Measurements from ENCODE around the gene XRCC4. TPM values are rescaled to one million over a fixed set of nuclear protein-coding genes. Genes with fewer than 3 reads are reported as not detected.

Gene XRCC4
- total RNA-seq, 1 experiment from 2014 or later, result 10.8 TPM

DNA sequence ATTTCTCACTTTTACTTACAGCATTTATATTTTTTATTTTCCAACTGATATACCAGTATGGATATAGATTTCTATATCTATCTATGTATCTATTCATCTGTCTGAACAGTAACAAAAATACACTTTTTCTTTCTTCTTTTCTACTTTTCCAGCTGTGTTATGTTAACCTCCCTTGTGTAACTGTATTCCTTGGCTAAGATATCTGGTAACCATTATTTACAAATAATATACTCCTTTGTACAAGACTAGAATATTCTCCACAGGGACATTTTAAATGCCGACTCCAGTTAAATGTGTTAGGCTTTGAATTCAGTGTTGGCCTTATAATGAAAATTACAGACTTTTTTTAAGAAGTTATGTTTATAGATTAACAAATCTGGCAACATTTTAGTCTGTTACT, 168.7 kb downstream of the XRCC4 start:
- H3K14ac ChIP-seq (ENCODE audit: insufficient read depth, low read length), result no peak overlapping the region
- H3K79me2 ChIP-seq (ENCODE audit: insufficient read depth, low read length), result no peaks in the 10 kb centered on the region
- no peaks in the 10 kb centered on the region for H3K9me3 ChIP-seq (ENCODE audit: control insufficient read depth, low read depth, low read length)
- no peak for DNase-seq
- no peak overlapping the region for H3K4me3 Mint-ChIP-seq
- H3K27ac ChIP-seq (ENCODE audit: insufficient read length, low read depth, low read length), result no peak overlapping the region
- H3T11ph ChIP-seq (ENCODE audit: low read length), result no peak overlapping the region
- no peak overlapping the region for H4K5ac ChIP-seq (ENCODE audit: insufficient read length, low read depth, low read length)
- WGBS (ENCODE audit: extremely low coverage, insufficient read length, low lambda C conversion rate), result no CpG with 5 or more reads among the region's 1 CpG
- no peak for TF ChIP-seq CTCF (conservative IDR thresholded peaks at IDR 0.05)
- H3K4me1 ChIP-seq (ENCODE audit: insufficient read depth, low read length), result no peaks in the 10 kb centered on the region
- H3K18ac ChIP-seq (ENCODE audit: insufficient read length, low read depth, low read length), result no peak overlapping the region
- H2BK15ac ChIP-seq (ENCODE audit: low read depth, low read length), result no peak overlapping the region
- no peaks in the 10 kb centered on the region for H3K27me3 Mint-ChIP-seq (ENCODE audit: low read depth)
- H4K91ac ChIP-seq (ENCODE audit: insufficient read length, low read depth, low read length), result no peak overlapping the region
- H3K4me2 ChIP-seq (ENCODE audit: insufficient read depth, insufficient read length, low read length), result no peak overlapping the region
- H3K9ac ChIP-seq (ENCODE audit: extremely low read depth, insufficient read length, low read length), result no peak overlapping the region
- H3K23ac ChIP-seq (ENCODE audit: insufficient read length, low read depth, low read length), result no peak overlapping the region
- H3K23me2 ChIP-seq (ENCODE audit: insufficient read length, low read depth, low read length, poor library complexity, severe bottlenecking), result no peaks in the 10 kb centered on the region
- no peaks in the 10 kb centered on the region; a peak in 1 of 7 replicates for H3K36me3 Mint-ChIP-seq (ENCODE audit: insufficient read depth in 1 of 3, low read depth in 3 of 3)
- H3K4ac ChIP-seq (ENCODE audit: low read depth, low read length), result no peak overlapping the region
- H4K20me1 ChIP-seq (ENCODE audit: control insufficient read depth, insufficient read depth, insufficient read length), result no peaks in the 10 kb centered on the region
- H3K27me3 ChIP-seq (ENCODE audit: insufficient read depth, low read length), result no peaks in the 10 kb centered on the region
- H2BK20ac ChIP-seq (ENCODE audit: low read depth, low read length, poor library complexity, severe bottlenecking), result no peak overlapping the region
- no peak overlapping the region for H2AK5ac ChIP-seq (ENCODE audit: insufficient read length, low read length)
- H3K4me1 Mint-ChIP-seq, result no peaks in the 10 kb centered on the region
- no peak overlapping the region for H2BK5ac ChIP-seq (ENCODE audit: insufficient read length, low read length)
- H2BK120ac ChIP-seq (ENCODE audit: low read depth, low read length, poor library complexity, severe bottlenecking), result no peak overlapping the region
- no peaks in the 10 kb centered on the region for H3K79me1 ChIP-seq (ENCODE audit: insufficient read depth, low read depth, low read length, poor library complexity, severe bottlenecking)
- H2AFZ ChIP-seq (ENCODE audit: low read length), result no peak overlapping the region
- no peak overlapping the region for H3K56ac ChIP-seq (ENCODE audit: insufficient read length, low read depth, low read length)
- H2BK12ac ChIP-seq (ENCODE audit: insufficient read length, low read depth, low read length), result no peak overlapping the region
- H4K8ac ChIP-seq (replicated peaks; ENCODE audit: insufficient read length, low read depth, low read length), result no peak overlapping the region
- H3K27ac Mint-ChIP-seq, result no peak overlapping the region
- H3K9me3 Mint-ChIP-seq, result no peaks in the 10 kb centered on the region
